Progenitor cell of endocrine pancreas (in vitro differentiated cells): Measurements from ENCODE around the gene DNALI1. TPM values are rescaled to one million over a fixed set of nuclear protein-coding genes. Genes with fewer than 3 reads are reported as not detected.
"Not testable (repeated sequence)": the region's sequence is repeated elsewhere in the genome, so short reads cannot be mapped to it uniquely, and the experiment has no call there.

Experiments
- DNase-seq: peaks from one replicate; pipeline ENCODE4 v3.0.0; 2021; ENCODE audit warnings: low spot score; ENCODE audit not compliant: unreplicated experiment
- H3K27ac Mint-ChIP-seq: 2 replicates; pipeline ENCODE4 v1.8.0; 2021; ENCODE audit warnings: mild to moderate bottlenecking, moderate library complexity, mixed read lengths
- H3K27me3 Mint-ChIP-seq: 2 replicates; pipeline ENCODE4 v1.8.0; 2021; ENCODE audit warnings: mixed read lengths
- H3K36me3 Mint-ChIP-seq: 2 replicates; pipeline ENCODE4 v1.8.0; 2022; ENCODE audit warnings: mixed read lengths; ENCODE audit not compliant: insufficient read depth
- H3K4me1 Mint-ChIP-seq: 2 replicates; pipeline ENCODE4 v1.8.0; 2021; ENCODE audit warnings: low read depth, mixed read lengths
- H3K4me3 Mint-ChIP-seq: 2 replicates; pipeline ENCODE4 v1.8.0; 2021; ENCODE audit warnings: low read depth, mild to moderate bottlenecking, moderate library complexity, mixed read lengths
- H3K9me3 Mint-ChIP-seq: 2 replicates; pipeline ENCODE4 v1.8.0; 2021; ENCODE audit warnings: low read depth, mixed read lengths
- total RNA-seq: library from RNA; stranded (reverse); gene quantifications from 2 replicates; pipeline ENCODE4 v1.2.1, GENCODE V29; 2021
- TF ChIP-seq, protein P1 (sequence below): fragments of 200-600 bp; sonication (generic); IDR thresholded peaks from one replicate; pipeline ENCODE4 v1.5.0; 2021; ENCODE audit warnings: antibody characterized with exemption, mild to moderate bottlenecking; ENCODE audit not compliant: unreplicated experiment

The DNALI1 gene
- total RNA-seq, 1 donor from 2014 or later: 75.4 TPM

GRCh38 chr1:37515185-37516034, 41.3 kb upstream of the DNALI1 start:
- no peak for DNase-seq
- TF ChIP-seq, protein P1, sequence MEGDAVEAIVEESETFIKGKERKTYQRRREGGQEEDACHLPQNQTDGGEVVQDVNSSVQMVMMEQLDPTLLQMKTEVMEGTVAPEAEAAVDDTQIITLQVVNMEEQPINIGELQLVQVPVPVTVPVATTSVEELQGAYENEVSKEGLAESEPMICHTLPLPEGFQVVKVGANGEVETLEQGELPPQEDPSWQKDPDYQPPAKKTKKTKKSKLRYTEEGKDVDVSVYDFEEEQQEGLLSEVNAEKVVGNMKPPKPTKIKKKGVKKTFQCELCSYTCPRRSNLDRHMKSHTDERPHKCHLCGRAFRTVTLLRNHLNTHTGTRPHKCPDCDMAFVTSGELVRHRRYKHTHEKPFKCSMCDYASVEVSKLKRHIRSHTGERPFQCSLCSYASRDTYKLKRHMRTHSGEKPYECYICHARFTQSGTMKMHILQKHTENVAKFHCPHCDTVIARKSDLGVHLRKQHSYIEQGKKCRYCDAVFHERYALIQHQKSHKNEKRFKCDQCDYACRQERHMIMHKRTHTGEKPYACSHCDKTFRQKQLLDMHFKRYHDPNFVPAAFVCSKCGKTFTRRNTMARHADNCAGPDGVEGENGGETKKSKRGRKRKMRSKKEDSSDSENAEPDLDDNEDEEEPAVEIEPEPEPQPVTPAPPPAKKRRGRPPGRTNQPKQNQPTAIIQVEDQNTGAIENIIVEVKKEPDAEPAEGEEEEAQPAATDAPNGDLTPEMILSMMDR: no peak
- H3K9me3 Mint-ChIP-seq: no peaks in the 10 kb centered on the region
- peaks cover 12% of the 10 kb centered on the region for H3K4me1 Mint-ChIP-seq
- peaks cover 3% of the 10 kb centered on the region for H3K27me3 Mint-ChIP-seq
- peaks cover 5% of the 10 kb centered on the region for H3K36me3 Mint-ChIP-seq
- peak overlapping the region; percentile 88 for H3K4me3 Mint-ChIP-seq
- H3K27ac Mint-ChIP-seq: peak overlapping the region; percentile 99

DNA sequence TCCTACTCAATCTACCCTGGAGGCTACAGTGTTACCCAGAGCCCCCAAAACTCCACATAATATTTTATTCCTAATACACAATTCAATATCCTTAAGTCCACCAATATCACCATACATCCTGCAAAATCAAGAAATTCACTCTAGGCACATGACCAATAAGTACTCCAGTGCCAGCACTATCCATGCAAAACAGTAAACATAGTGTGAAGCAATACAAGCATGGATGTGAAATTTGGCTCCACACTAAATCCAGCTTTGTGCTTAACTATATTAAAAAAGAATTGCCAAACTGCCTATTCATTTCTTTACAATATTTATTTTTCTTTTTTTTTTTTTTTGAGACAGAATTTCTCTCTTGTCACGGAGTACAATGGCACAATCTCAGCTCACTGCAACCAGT, 39.2 kb upstream of the DNALI1 start:
- no peaks in the 10 kb centered on the region for H3K9me3 Mint-ChIP-seq
- H3K36me3 Mint-ChIP-seq: no peaks in the 10 kb centered on the region
- peaks cover 3% of the 10 kb centered on the region for H3K27me3 Mint-ChIP-seq
- no peak overlapping the region for H3K27ac Mint-ChIP-seq
- H3K4me1 Mint-ChIP-seq: peaks cover 12% of the 10 kb centered on the region
- no peak for DNase-seq
- TF ChIP-seq, protein P1: no peak
- H3K4me3 Mint-ChIP-seq: no peak overlapping the region

GRCh38 chr1:37518241-37518640, 38.5 kb upstream of the DNALI1 start:
- not testable (repeated sequence) for H3K4me3 Mint-ChIP-seq, H3K9me3 Mint-ChIP-seq, H3K27ac Mint-ChIP-seq, H3K36me3 Mint-ChIP-seq, H3K27me3 Mint-ChIP-seq, DNase-seq
- H3K4me1 Mint-ChIP-seq: peaks cover 12% of the 10 kb centered on the region

GRCh38 chr1:37518929-37519328, 37.8 kb upstream of the DNALI1 start:
- not testable (repeated sequence) for H3K4me1 Mint-ChIP-seq, DNase-seq, H3K27me3 Mint-ChIP-seq, H3K36me3 Mint-ChIP-seq, H3K27ac Mint-ChIP-seq, H3K9me3 Mint-ChIP-seq, H3K4me3 Mint-ChIP-seq

DNA sequence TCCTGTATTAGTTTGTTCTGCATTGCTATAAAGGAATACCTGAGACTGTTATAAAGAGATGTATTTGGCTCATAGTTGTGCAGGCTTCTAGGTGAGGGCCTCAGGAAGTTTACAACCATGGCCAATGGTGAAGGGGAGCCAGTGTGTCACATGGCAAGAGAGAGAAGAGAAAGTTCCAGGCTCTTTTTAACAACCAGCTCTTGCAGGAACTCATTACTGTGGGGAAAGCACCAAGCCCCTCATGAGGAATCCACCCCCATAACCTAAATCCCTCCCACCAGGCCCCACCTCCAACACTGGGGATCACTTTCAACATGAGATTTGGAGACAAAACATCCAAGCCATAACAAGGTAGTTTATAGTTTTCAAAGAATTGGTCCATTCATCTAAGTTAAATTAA, 37.1 kb upstream of the DNALI1 start:
- Mint-ChIP-seq H3K4me3 (no peak overlapping the region), H3K27me3 (peaks cover 3% of the 10 kb centered on the region), H3K4me1 (peaks cover 8% of the 10 kb centered on the region), H3K36me3 (no peaks in the 10 kb centered on the region), H3K9me3 (no peaks in the 10 kb centered on the region), H3K27ac (no peak overlapping the region)
- DNase-seq: no peak
- TF ChIP-seq, protein P1: no peak

- H3K4me3 Mint-ChIP-seq, H3K4me1 Mint-ChIP-seq, H3K9me3 Mint-ChIP-seq, DNase-seq, H3K27ac Mint-ChIP-seq, H3K27me3 Mint-ChIP-seq: not testable (repeated sequence)
- peaks cover 10% of the 10 kb centered on the region for H3K36me3 Mint-ChIP-seq
These were observed 26.9 kb upstream of the DNALI1 start for GRCh38 chr1:37529888-37530287.

DNA sequence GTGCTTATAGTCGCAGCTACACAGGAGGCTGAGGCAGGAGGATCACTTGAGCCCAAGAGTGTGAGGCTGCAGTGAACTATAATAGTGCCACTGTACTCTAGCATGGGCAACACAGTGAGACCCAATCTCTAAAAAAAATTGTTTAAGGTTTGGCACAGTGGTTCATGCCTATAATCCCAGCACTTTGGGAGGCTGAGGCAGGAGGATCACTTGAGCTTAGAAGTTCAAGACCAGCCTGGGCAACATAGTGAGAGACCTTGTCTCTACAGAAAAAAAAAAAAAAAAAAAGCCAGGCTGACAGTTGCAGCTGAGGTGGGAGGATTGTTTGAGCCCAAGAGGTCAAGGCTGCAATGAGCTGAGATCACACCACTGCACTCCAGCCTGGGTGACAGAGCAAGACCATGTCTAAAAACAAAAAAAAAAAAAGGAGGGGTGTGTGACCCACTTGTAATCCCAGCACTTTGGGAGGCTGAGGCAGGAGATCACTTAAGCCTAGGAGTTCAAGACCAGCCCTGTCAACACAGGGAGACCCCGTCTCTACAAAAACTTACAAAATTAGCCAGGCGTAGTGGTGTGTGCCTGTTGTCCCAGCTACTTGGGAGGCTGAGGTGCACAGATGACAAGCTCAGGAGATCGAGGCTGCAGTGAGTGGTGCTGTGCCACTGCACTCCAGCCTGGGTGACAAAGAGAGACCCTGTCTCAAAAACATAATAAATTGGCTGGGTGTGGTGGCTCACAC, 24.2 kb upstream of the DNALI1 start:
- not testable (repeated sequence) for DNase-seq, H3K4me3 Mint-ChIP-seq, H3K27ac Mint-ChIP-seq, H3K27me3 Mint-ChIP-seq, H3K9me3 Mint-ChIP-seq, H3K4me1 Mint-ChIP-seq
- peaks cover 14% of the 10 kb centered on the region for H3K36me3 Mint-ChIP-seq
